Heart left ventricle (tissue), 16 donors: ENCODE data around the gene PNPLA2. TPM values are rescaled to one million over a fixed set of nuclear protein-coding genes. Genes with fewer than 3 reads are reported as not detected.

Source experiments
- ATAC-seq, 4 donors: fragments of 200-7000 bp; cut with Tn5 transposase; one replicate each; pipeline ENCODE4 v1.9.1; 2020 to 2022; ENCODE audit warnings: moderate library complexity in 4 of 4, mild to moderate bottlenecking in 3 of 4, moderate number of reproducible peaks in 1 of 4
- DNase-seq, 5 donors: peaks; one replicate each; pipeline ENCODE4 v3.0.0-alpha.2; 2020
- H3K27ac ChIP-seq, 12 donors: fragments of 200-600 bp; sonication (generic) in 4 of 12; one replicate each; pipeline versions ENCODE4 v1.5.0 to v1.8.0; 2016 to 2022; ENCODE audit warnings: mild to moderate bottlenecking in 2 of 12
- H3K27me3 ChIP-seq, 9 donors: fragments of 200-600 bp; sonication (generic) in 2 of 9; one replicate each; pipeline versions ENCODE4 v1.5.1 to v1.8.0; 2016 to 2022; ENCODE audit warnings: mild to moderate bottlenecking in 3 of 9
- H3K36me3 ChIP-seq, 9 donors: fragments of 200-600 bp; sonication (generic) in 2 of 9; one replicate each; pipeline versions ENCODE4 v1.5.0 to v1.8.0; 2018 to 2022; ENCODE audit warnings: mild to moderate bottlenecking in 2 of 9
- H3K4me1 ChIP-seq, 12 donors: fragments of 200-600 bp; sonication (generic) in 4 of 12; one replicate each; pipeline versions ENCODE4 v1.5.0 to v1.8.0; 2016 to 2022; ENCODE audit warnings: mild to moderate bottlenecking in 3 of 12
- H3K4me3 ChIP-seq, 12 donors: fragments of 200-600 bp; sonication (generic) in 4 of 12; one replicate each; pipeline versions ENCODE4 v1.5.0 to v1.8.0; 2017 to 2022; ENCODE audit warnings: mild to moderate bottlenecking in 9 of 12, moderate library complexity in 4 of 12
- H3K9me3 ChIP-seq, 12 donors: fragments of 200-600 bp; sonication (generic) in 4 of 12; one replicate each; pipeline versions ENCODE4 v1.5.0 to v1.8.0; 2016 to 2022; ENCODE audit warnings: mild to moderate bottlenecking in 1 of 12
- POLR2A ChIP-seq, 2 donors: fragments of 450-650 bp; IDR thresholded peaks; one replicate each; pipeline ENCODE4 v1.6.1; 2017; ENCODE audit warnings: antibody characterized with exemption in 2 of 2, mild to moderate bottlenecking in 2 of 2, moderate library complexity in 2 of 2
- WGBS, 4 donors: extraction: QIAGEN DNeasy Blood & Tissue Kit in 2 of 4; methylation state at CpG; one replicate each; pipeline versions ENCODE4 v1.1.5 to v1.1.7; 2013 to 2018; 5-methylcytosine and 5-hydroxymethylcytosine counted together
- intact Hi-C, 10 donors: fragments of 100-400 bp; cut with DNase I; formaldehyde crosslinking; loops; one replicate each; pipeline versions ENCODE4 v1.11.1 to v1.14.2; 2022
- polyA plus RNA-seq, 2 donors: library from polyadenylated mRNA; stranded (reverse); fragments of 200-250 nt; gene quantifications; one replicate each; pipeline ENCODE4 v1.2.3, GENCODE V29; 2013
- total RNA-seq, 9 donors: library from RNA; depleted of rRNA in 2 of 9; stranded (reverse); fragments of >200 nt in 2 of 9; fragmentation: NEBNext Ultra II Directional in 3 of 9; extraction: Animal tissue kit (Norgen Biotek cat#: 25700) in 3 of 9; gene quantifications; one replicate each; pipeline versions ENCODE4 v1.1.0 to v1.2.4, GENCODE V29; 2016 to 2023
- TF ChIP-seq, protein P1 (sequence below), 12 donors: fragments of 200-600 bp; sonication (generic) in 4 of 12; IDR thresholded peaks; one replicate each; pipeline versions ENCODE4 v1.5.0 to v1.8.0; 2018 to 2022; ENCODE audit warnings: antibody characterized with exemption in 12 of 12, mild to moderate bottlenecking in 5 of 12
- donor health status: ischemic (EF 13 %, LVEDD 7.1; RV severe dilation, severe dysfunction).
- donor health status: healthy with polysubstance abuse.
- donor health status: DM: no; HTN: yes; CAD: no.
- donor health status: DM: no; HTN: no; CAD: no.
- donor health status: ischemic (EF 25% LVEDD 6.9; RV normal size, moderate dysfunction).
- donor health status: ischemic (EF 25% LVEDD 5.7; RV mildly dilated, moderate dysfunction).
- donor health status: healthy.
- donor health status: DM: yes; HTN: yes; CAD: no.
- donor health status: ischemic (EF 35%, LVEDD 5.7; RV mildly dilated, moderate dysfunction).
- donor health status: nonischemic (EF 11% LVEDD 7.7; RV severe dilation, severe dysfunction).
- donor health status: DM: yes; HTN: yes; CAD: no.
- donor health status: PGD.
- donor health status: ischemic (EF 29% LVEDD 5.4; RV normal size, mild dysfunction).
- donor health status: nonischemic (EF 23%, LVEDD 6.1; RV moderate dilation, normal function).

Gene PNPLA2
- total and polyA plus RNA-seq, 11 donors: 112 to 348 (median 215) TPM

DNA sequence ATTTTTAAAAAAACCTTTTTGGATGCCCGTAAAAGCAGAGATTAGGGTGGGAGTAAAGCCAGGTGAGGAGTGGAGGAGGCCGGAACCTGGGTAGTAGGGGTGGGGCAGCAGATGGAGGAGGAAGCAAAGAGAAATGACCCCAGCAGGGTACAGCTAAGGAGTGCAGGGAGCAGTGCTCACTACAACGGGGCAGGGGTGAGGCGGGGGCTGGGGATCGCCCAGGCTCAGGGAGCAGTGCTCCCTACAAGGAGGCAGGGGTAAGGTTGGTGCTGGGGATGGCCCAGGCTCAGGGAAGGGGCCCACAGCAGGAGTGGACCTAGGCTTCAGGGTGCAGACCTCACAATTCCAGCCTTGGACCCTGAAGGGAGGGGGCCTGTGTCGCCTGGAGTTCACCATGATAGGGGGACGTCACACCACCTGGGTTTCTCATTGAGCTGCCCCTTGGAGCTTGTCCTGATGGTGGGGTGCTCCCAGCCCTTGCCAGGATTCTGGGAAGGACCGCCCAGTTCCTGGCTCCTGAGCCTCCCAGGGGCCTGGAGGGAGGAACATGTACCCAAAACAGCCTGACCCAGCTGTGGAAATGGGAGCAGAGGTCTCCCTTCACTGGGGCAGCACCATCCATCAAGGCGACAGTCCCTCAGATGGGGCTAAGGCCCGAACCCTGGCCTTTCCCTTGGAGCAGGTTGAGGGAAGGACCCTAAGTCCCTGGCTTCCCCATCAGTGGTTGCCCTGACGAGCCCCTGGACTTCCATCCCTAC, 2.9 kb upstream of the PNPLA2 start:
- no peak overlapping the region for H3K27ac ChIP-seq
- 86 to 92% (median 90%) methylated on average over 11 of the region's 11 CpGs for WGBS, 4 donors
- H3K4me1 ChIP-seq: peaks cover 5 to 27% (median 23%) of the 10 kb centered on the region in 12 donors
- no peak overlapping the region for H3K4me3 ChIP-seq
- intact Hi-C loops: no loop called here
- TF ChIP-seq POLR2A (IDR thresholded peaks at IDR 0.05): no peak
- TF ChIP-seq, protein P1, sequence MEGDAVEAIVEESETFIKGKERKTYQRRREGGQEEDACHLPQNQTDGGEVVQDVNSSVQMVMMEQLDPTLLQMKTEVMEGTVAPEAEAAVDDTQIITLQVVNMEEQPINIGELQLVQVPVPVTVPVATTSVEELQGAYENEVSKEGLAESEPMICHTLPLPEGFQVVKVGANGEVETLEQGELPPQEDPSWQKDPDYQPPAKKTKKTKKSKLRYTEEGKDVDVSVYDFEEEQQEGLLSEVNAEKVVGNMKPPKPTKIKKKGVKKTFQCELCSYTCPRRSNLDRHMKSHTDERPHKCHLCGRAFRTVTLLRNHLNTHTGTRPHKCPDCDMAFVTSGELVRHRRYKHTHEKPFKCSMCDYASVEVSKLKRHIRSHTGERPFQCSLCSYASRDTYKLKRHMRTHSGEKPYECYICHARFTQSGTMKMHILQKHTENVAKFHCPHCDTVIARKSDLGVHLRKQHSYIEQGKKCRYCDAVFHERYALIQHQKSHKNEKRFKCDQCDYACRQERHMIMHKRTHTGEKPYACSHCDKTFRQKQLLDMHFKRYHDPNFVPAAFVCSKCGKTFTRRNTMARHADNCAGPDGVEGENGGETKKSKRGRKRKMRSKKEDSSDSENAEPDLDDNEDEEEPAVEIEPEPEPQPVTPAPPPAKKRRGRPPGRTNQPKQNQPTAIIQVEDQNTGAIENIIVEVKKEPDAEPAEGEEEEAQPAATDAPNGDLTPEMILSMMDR (IDR thresholded peaks at IDR 0.05): no peak
- DNase-seq: no peak
- no peaks in the 10 kb centered on the region for H3K27me3 ChIP-seq
- no peak for ATAC-seq
- H3K36me3 ChIP-seq: peaks cover 0 to 42% (median 32%) of the 10 kb centered on the region in 9 donors
- H3K9me3 ChIP-seq: no peaks in the 10 kb centered on the region

DNA sequence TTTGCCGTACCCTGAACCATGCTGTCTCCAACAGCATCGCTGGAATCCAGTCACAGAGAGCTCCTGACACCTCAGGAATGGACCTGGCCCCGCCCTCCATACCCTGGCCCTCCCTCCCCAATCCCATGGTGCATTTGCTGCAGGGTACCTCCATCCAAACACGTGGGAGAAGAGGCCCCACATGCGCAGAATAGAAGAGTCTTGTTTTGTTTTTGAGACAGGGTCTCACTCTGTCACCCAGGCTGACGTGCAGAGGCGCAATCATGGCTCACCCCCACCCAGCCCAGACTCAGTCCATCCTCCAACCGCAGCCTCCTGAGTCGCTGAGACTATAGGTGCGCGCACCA, 2.3 kb upstream of the PNPLA2 start:
- peaks cover 0 to 39% (median 30%) of the 10 kb centered on the region in 9 donors for H3K36me3 ChIP-seq
- intact Hi-C loops: no loop called here
- ATAC-seq (no peak), DNase-seq (no peak)
- H3K4me3 ChIP-seq: no peak overlapping the region
- H3K27me3 ChIP-seq: no peaks in the 10 kb centered on the region
- TF ChIP-seq, protein P1 (IDR thresholded peaks at IDR 0.05): no peak
- no peak for TF ChIP-seq POLR2A (IDR thresholded peaks at IDR 0.05)
- no peak overlapping the region for H3K27ac ChIP-seq
- peaks cover 7 to 27% (median 23%) of the 10 kb centered on the region in 12 donors for H3K4me1 ChIP-seq
- H3K9me3 ChIP-seq: no peaks in the 10 kb centered on the region
- WGBS, 4 donors: 78 to 84% (median 82%) methylated on average over 11 of the region's 11 CpGs

DNA sequence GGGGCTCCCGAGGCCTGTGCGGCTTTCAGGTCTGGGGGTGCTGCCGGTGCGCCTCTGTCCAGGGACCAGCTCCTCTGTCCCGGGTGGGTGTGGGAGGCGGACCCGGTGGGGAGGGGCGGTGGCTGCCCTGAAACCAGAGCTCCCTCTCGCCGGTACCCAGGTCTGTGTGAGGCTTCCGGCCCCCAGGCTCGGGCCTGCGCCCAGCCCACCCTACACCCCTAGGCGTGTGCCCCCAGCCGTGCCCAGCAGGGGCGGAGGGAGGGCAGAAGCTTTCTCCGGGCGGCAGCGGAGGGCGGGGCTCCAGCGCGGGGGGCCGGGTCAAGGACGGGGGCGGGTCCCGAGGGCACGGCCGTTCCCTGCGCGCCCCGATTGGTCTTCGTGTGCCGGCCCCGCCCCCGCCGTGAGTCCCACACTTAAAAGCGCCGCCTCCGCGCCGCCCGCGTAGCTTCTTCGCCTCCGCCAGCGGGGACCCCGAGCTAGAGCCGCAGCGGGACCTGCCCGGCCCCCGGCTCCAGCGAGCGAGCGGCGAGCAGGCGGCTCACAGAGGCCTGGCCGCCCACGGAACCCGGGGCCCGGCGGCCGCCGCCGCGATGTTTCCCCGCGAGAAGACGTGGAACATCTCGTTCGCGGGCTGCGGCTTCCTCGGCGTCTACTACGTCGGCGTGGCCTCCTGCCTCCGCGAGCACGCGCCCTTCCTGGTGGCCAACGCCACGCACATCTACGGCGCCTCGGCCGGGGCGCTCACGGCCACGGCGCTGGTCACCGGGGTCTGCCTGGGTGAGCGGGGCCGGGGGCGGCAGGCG, 616 bp downstream of the PNPLA2 start:
- TF ChIP-seq, protein P1 (IDR thresholded peaks at IDR 0.05): peak in 3 of 12 donors; percentile 7 to 23 (median 15)
- TF ChIP-seq POLR2A (IDR thresholded peaks at IDR 0.05): peak; percentile 71 to 96
- DNase-seq (peak; percentile 94 to 97 (median 96)), ATAC-seq (peak; percentile 39 to 84 (median 82))
- no peaks in the 10 kb centered on the region for H3K9me3 ChIP-seq
- peak overlapping the region; percentile 74 to 99 (median 88) for H3K4me3 ChIP-seq
- peaks cover 10 to 40% (median 27%) of the 10 kb centered on the region in 12 donors for H3K4me1 ChIP-seq
- intact Hi-C loops: loop anchor here in 1 of 10 donors (1.0 kb wide), 1 partner anchor 10 kb away; the partner anchor contains the start of gene RPLP2
- no peaks in the 10 kb centered on the region for H3K27me3 ChIP-seq
- 0 to 1% (median 0%) methylated on average over 30 to 96 of the region's 96 CpGs for WGBS, 4 donors
- peak overlapping the region; percentile 91 to 100 (median 96) for H3K27ac ChIP-seq
- peaks cover 0 to 34% (median 25%) of the 10 kb centered on the region in 9 donors for H3K36me3 ChIP-seq
